Neural progenitor cell (in vitro differentiated cells): ENCODE measurements around the gene METAP2.

Experiments
- CTCF ChIP-seq: fragments of 200-600 bp; sonication (generic); IDR thresholded peaks from 2 replicates; pipeline ENCODE4 v1.5.1; 2017; ENCODE audit warnings: antibody characterized with exemption, mild to moderate bottlenecking
- EZH2 ChIP-seq: fragments of 200-600 bp; sonication (generic); IDR thresholded peaks from 2 replicates; pipeline ENCODE4 v1.6.1; 2017; ENCODE audit warnings: antibody characterized with exemption, mild to moderate bottlenecking, moderate library complexity
- EZH2phosphoT487 ChIP-seq: fragments of 200-600 bp; sonication (generic); IDR thresholded peaks from 2 replicates; pipeline ENCODE4 v1.6.1; 2017; ENCODE audit warnings: antibody characterized with exemption

DNA sequence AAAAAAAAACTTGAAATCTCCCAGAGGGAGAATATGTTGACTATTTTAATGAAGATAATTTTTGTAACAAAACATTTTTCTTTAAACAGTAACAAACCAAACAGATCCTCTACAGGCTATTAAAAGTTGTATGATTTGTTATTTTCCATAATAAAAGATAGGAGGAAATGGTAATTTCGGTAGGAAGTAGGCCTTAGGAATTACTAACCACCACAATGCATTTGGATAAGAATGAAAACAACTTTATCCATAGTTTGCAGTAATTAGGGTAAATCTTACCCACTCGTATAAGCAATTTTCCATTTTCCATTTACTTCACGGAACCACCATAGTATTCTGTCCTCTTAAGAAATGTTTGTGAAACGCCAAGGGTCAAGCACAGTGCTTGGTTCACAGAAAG is 71.4 kb downstream of the METAP2 start:
- TF ChIP-seq CTCF (no peak), EZH2 (no peak), EZH2phosphoT487 (no peak)
